ENCODE measurements around the gene MYO18B. TPM values are rescaled to one million over a fixed set of nuclear protein-coding genes. Genes with fewer than 3 reads are reported as not detected.

The MYO18B gene
- total RNA-seq, 6 experiments from 2014 or later, result 0.04 to 0.56 (median 0.07) TPM; not detected in 1

- intact Hi-C loops (cut with DNase I), result no loop called here
- WGBS (ENCODE audit: insufficient coverage, low coverage, low lambda C conversion rate, missing lambda C conversion rate), result 52% methylated on average over 9 of the region's 10 CpGs
- H3K4me1 ChIP-seq, result no peaks in the 10 kb centered on the region
- no peaks in the 10 kb centered on the region for H3K9me3 ChIP-seq
- H3K4me3 ChIP-seq, result no peak overlapping the region
- ATAC-seq, result no peak
- no peaks in the 10 kb centered on the region for H3K27me3 ChIP-seq
- H3K36me3 ChIP-seq, result no peaks in the 10 kb centered on the region
- DNase-seq, result no peak
- no peak for TF ChIP-seq POLR2A (IDR thresholded peaks at IDR 0.05)
- TF ChIP-seq CTCF (IDR thresholded peaks at IDR 0.05), result no peak
- H3K27ac ChIP-seq, result no peak overlapping the region
Observed at GRCh38 chr22:25890651-25891050, 148.7 kb downstream of the MYO18B start.

GRCh38 chr22:25892678-25893077 is 150.7 kb downstream of the MYO18B start:
- WGBS (ENCODE audit: insufficient coverage, low coverage, low lambda C conversion rate, missing lambda C conversion rate), result 28% methylated on average over 3 of the region's 4 CpGs
- Histone ChIP-seq H3K4me1 (no peaks in the 10 kb centered on the region), H3K4me3 (no peak overlapping the region), H3K36me3 (no peaks in the 10 kb centered on the region), H3K27ac (no peak overlapping the region), H3K9me3 (no peaks in the 10 kb centered on the region), H3K27me3 (no peaks in the 10 kb centered on the region)
- ATAC-seq (no peak), DNase-seq (no peak)
- TF ChIP-seq CTCF (IDR thresholded peaks at IDR 0.05) (no peak), POLR2A (IDR thresholded peaks at IDR 0.05) (no peak)
- intact Hi-C loops (cut with DNase I), result no loop called here

GRCh38 chr22:25895678-25896077 is 153.7 kb downstream of the MYO18B start:
- Histone ChIP-seq H3K9me3 (no peaks in the 10 kb centered on the region), H3K4me3 (no peak overlapping the region), H3K27ac (no peak overlapping the region), H3K36me3 (no peaks in the 10 kb centered on the region), H3K27me3 (no peaks in the 10 kb centered on the region), H3K4me1 (no peaks in the 10 kb centered on the region)
- ATAC-seq (no peak), DNase-seq (no peak)
- intact Hi-C loops (cut with DNase I), result no loop called here
- WGBS (ENCODE audit: insufficient coverage, low coverage, low lambda C conversion rate, missing lambda C conversion rate), result 42% methylated on average over 3 of the region's 3 CpGs
- TF ChIP-seq POLR2A (IDR thresholded peaks at IDR 0.05), result no peak
- no peak for TF ChIP-seq CTCF (IDR thresholded peaks at IDR 0.05)

GRCh38 chr22:25896098-25896497 is 154.1 kb downstream of the MYO18B start:
- no peak overlapping the region for H3K4me3 ChIP-seq
- H3K27me3 ChIP-seq, result no peaks in the 10 kb centered on the region
- H3K27ac ChIP-seq, result no peak overlapping the region
- H3K9me3 ChIP-seq, result no peaks in the 10 kb centered on the region
- no peaks in the 10 kb centered on the region for H3K4me1 ChIP-seq
- intact Hi-C loops (cut with DNase I), result no loop called here
- 42% methylated on average over 3 of the region's 4 CpGs for WGBS (ENCODE audit: insufficient coverage, low coverage, low lambda C conversion rate, missing lambda C conversion rate)
- H3K36me3 ChIP-seq, result no peaks in the 10 kb centered on the region
- DNase-seq (no peak), ATAC-seq (no peak)
- peak in 1 of 4 donors; percentile 16 for TF ChIP-seq CTCF (IDR thresholded peaks at IDR 0.05)
- TF ChIP-seq POLR2A (IDR thresholded peaks at IDR 0.05), result no peak

GRCh38 chr22:25896592-25896991 is 154.6 kb downstream of the MYO18B start:
- H3K36me3 ChIP-seq, result no peaks in the 10 kb centered on the region
- ATAC-seq (no peak), DNase-seq (no peak)
- no peaks in the 10 kb centered on the region for H3K4me1 ChIP-seq
- TF ChIP-seq POLR2A (IDR thresholded peaks at IDR 0.05) (no peak), CTCF (IDR thresholded peaks at IDR 0.05) (no peak)
- H3K4me3 ChIP-seq, result no peak overlapping the region
- H3K27me3 ChIP-seq, result no peaks in the 10 kb centered on the region
- H3K9me3 ChIP-seq, result no peaks in the 10 kb centered on the region
- 31% methylated on average over 2 of the region's 2 CpGs for WGBS (ENCODE audit: insufficient coverage, low coverage, low lambda C conversion rate, missing lambda C conversion rate)
- no peak overlapping the region for H3K27ac ChIP-seq
- intact Hi-C loops (cut with DNase I), result no loop called here

Measured in right lobe of liver (tissue), 6 donors.